ENCODE data around the gene LAMP5.

LAMP5 gene

GRCh38 chr20:9515741-9516233, 1.4 kb downstream of the LAMP5 start:
- peak overlapping the region; percentile 63 for H3K4me3 ChIP-seq (ENCODE audit: low read length)
- no peaks in the 10 kb centered on the region for H3K9me3 ChIP-seq (ENCODE audit: control insufficient read depth, low read depth, low read length)
- peaks cover 46% of the 10 kb centered on the region for H3K4me1 ChIP-seq (ENCODE audit: control insufficient read depth, low read depth, low read length)
- peaks cover 97% of the 10 kb centered on the region for H3K27me3 ChIP-seq (ENCODE audit: control insufficient read depth, insufficient read depth, low read length)
- no peak overlapping the region for H3K27ac ChIP-seq (ENCODE audit: low read length)
- H3K9ac ChIP-seq (ENCODE audit: low read length), result no peak overlapping the region
- no peaks in the 10 kb centered on the region for H3K36me3 ChIP-seq (ENCODE audit: control insufficient read depth, low read depth, low read length)

GRCh38 chr20:9516234-9516871, 2.0 kb downstream of the LAMP5 start:
- Histone ChIP-seq H3K4me3 (ENCODE audit: low read length) (peak overlapping the region; percentile 63), H3K27ac (ENCODE audit: low read length) (no peak overlapping the region), H3K27me3 (ENCODE audit: control insufficient read depth, insufficient read depth, low read length) (peaks cover 95% of the 10 kb centered on the region), H3K36me3 (ENCODE audit: control insufficient read depth, low read depth, low read length) (no peaks in the 10 kb centered on the region), H3K4me1 (ENCODE audit: control insufficient read depth, low read depth, low read length) (peaks cover 51% of the 10 kb centered on the region), H3K9me3 (ENCODE audit: control insufficient read depth, low read depth, low read length) (no peaks in the 10 kb centered on the region), H3K9ac (ENCODE audit: low read length) (no peak overlapping the region)

- Histone ChIP-seq H3K9ac (ENCODE audit: low read length) (no peak overlapping the region), H3K27ac (ENCODE audit: low read length) (no peak overlapping the region), H3K9me3 (ENCODE audit: control insufficient read depth, low read depth, low read length) (no peaks in the 10 kb centered on the region), H3K36me3 (ENCODE audit: control insufficient read depth, low read depth, low read length) (no peaks in the 10 kb centered on the region), H3K27me3 (ENCODE audit: control insufficient read depth, insufficient read depth, low read length) (peaks cover 83% of the 10 kb centered on the region), H3K4me1 (ENCODE audit: control insufficient read depth, low read depth, low read length) (peaks cover 51% of the 10 kb centered on the region), H3K4me3 (ENCODE audit: low read length) (no peak overlapping the region)
Observed at GRCh38 chr20:9517297-9518162, 3.1 kb downstream of the LAMP5 start.

- H3K27ac ChIP-seq (ENCODE audit: low read length), result no peak overlapping the region
- peak overlapping the region; percentile 23 for H3K4me3 ChIP-seq (ENCODE audit: low read length)
- no peak overlapping the region for H3K9ac ChIP-seq (ENCODE audit: low read length)
- H3K4me1 ChIP-seq (ENCODE audit: control insufficient read depth, low read depth, low read length), result peaks cover 51% of the 10 kb centered on the region
- no peaks in the 10 kb centered on the region for H3K9me3 ChIP-seq (ENCODE audit: control insufficient read depth, low read depth, low read length)
- H3K27me3 ChIP-seq (ENCODE audit: control insufficient read depth, insufficient read depth, low read length), result peaks cover 72% of the 10 kb centered on the region
- H3K36me3 ChIP-seq (ENCODE audit: control insufficient read depth, low read depth, low read length), result no peaks in the 10 kb centered on the region
Observed at GRCh38 chr20:9518576-9519175, 4.3 kb downstream of the LAMP5 start.

- peaks cover 58% of the 10 kb centered on the region for H3K27me3 ChIP-seq (ENCODE audit: control insufficient read depth, insufficient read depth, low read length)
- no peak overlapping the region for H3K4me3 ChIP-seq (ENCODE audit: low read length)
- H3K36me3 ChIP-seq (ENCODE audit: control insufficient read depth, low read depth, low read length), result no peaks in the 10 kb centered on the region
- H3K9me3 ChIP-seq (ENCODE audit: control insufficient read depth, low read depth, low read length), result no peaks in the 10 kb centered on the region
- no peak overlapping the region for H3K9ac ChIP-seq (ENCODE audit: low read length)
- peaks cover 49% of the 10 kb centered on the region for H3K4me1 ChIP-seq (ENCODE audit: control insufficient read depth, low read depth, low read length)
- no peak overlapping the region for H3K27ac ChIP-seq (ENCODE audit: low read length)
Observed at GRCh38 chr20:9520086-9520485, 5.7 kb downstream of the LAMP5 start.

GRCh38 chr20:9523636-9524035, 9.2 kb downstream of the LAMP5 start:
- H3K9me3 ChIP-seq (ENCODE audit: control insufficient read depth, low read depth, low read length), result no peaks in the 10 kb centered on the region
- no peak overlapping the region for H3K9ac ChIP-seq (ENCODE audit: low read length)
- peaks cover 22% of the 10 kb centered on the region for H3K27me3 ChIP-seq (ENCODE audit: control insufficient read depth, insufficient read depth, low read length)
- peaks cover 25% of the 10 kb centered on the region for H3K4me1 ChIP-seq (ENCODE audit: control insufficient read depth, low read depth, low read length)
- H3K27ac ChIP-seq (ENCODE audit: low read length), result no peak overlapping the region
- no peak overlapping the region for H3K4me3 ChIP-seq (ENCODE audit: low read length)
- no peaks in the 10 kb centered on the region for H3K36me3 ChIP-seq (ENCODE audit: control insufficient read depth, low read depth, low read length)

- H3K27ac ChIP-seq (ENCODE audit: low read length), result no peak overlapping the region
- no peaks in the 10 kb centered on the region for H3K27me3 ChIP-seq (ENCODE audit: control insufficient read depth, insufficient read depth, low read length)
- no peak overlapping the region for H3K9ac ChIP-seq (ENCODE audit: low read length)
Observed at GRCh38 chr20:9531581-9531980, 17.2 kb downstream of the LAMP5 start.

GRCh38 chr20:9532069-9532838, 17.9 kb downstream of the LAMP5 start:
- H3K4me1 ChIP-seq (ENCODE audit: control insufficient read depth, low read depth, low read length), result peaks cover 16% of the 10 kb centered on the region
- H3K36me3 ChIP-seq (ENCODE audit: control insufficient read depth, low read depth, low read length), result no peaks in the 10 kb centered on the region
- H3K9ac ChIP-seq (ENCODE audit: low read length), result no peak overlapping the region
- H3K4me3 ChIP-seq (ENCODE audit: low read length), result no peak overlapping the region
- no peaks in the 10 kb centered on the region for H3K9me3 ChIP-seq (ENCODE audit: control insufficient read depth, low read depth, low read length)
- H3K27me3 ChIP-seq (ENCODE audit: control insufficient read depth, insufficient read depth, low read length), result no peaks in the 10 kb centered on the region
- H3K27ac ChIP-seq (ENCODE audit: low read length), result no peak overlapping the region

More at GRCh38 chr20:9531581-9531980, 17.2 kb downstream of the LAMP5 start:
- Histone ChIP-seq H3K4me1 (ENCODE audit: control insufficient read depth, low read depth, low read length) (peaks cover 16% of the 10 kb centered on the region), H3K4me3 (ENCODE audit: low read length) (no peak overlapping the region), H3K36me3 (ENCODE audit: control insufficient read depth, low read depth, low read length) (no peaks in the 10 kb centered on the region), H3K9me3 (ENCODE audit: control insufficient read depth, low read depth, low read length) (no peaks in the 10 kb centered on the region)

GRCh38 chr20:9534025-9534424, 19.6 kb downstream of the LAMP5 start:
- Histone ChIP-seq H3K9ac (ENCODE audit: low read length) (no peak overlapping the region), H3K4me1 (ENCODE audit: control insufficient read depth, low read depth, low read length) (peaks cover 16% of the 10 kb centered on the region), H3K36me3 (ENCODE audit: control insufficient read depth, low read depth, low read length) (no peaks in the 10 kb centered on the region), H3K27ac (ENCODE audit: low read length) (no peak overlapping the region), H3K9me3 (ENCODE audit: control insufficient read depth, low read depth, low read length) (no peaks in the 10 kb centered on the region), H3K27me3 (ENCODE audit: control insufficient read depth, insufficient read depth, low read length) (no peaks in the 10 kb centered on the region), H3K4me3 (ENCODE audit: low read length) (no peak overlapping the region)

GRCh38 chr20:9535449-9535848, 21.1 kb downstream of the LAMP5 start:
- H3K4me3 ChIP-seq (ENCODE audit: low read length), result no peak overlapping the region
- H3K27me3 ChIP-seq (ENCODE audit: control insufficient read depth, insufficient read depth, low read length), result no peaks in the 10 kb centered on the region
- peaks cover 16% of the 10 kb centered on the region for H3K4me1 ChIP-seq (ENCODE audit: control insufficient read depth, low read depth, low read length)
- H3K27ac ChIP-seq (ENCODE audit: low read length), result no peak overlapping the region
- H3K9ac ChIP-seq (ENCODE audit: low read length), result no peak overlapping the region
- no peaks in the 10 kb centered on the region for H3K36me3 ChIP-seq (ENCODE audit: control insufficient read depth, low read depth, low read length)
- H3K9me3 ChIP-seq (ENCODE audit: control insufficient read depth, low read depth, low read length), result no peaks in the 10 kb centered on the region

- Histone ChIP-seq H3K27me3 (ENCODE audit: control insufficient read depth, insufficient read depth, low read length) (no peaks in the 10 kb centered on the region), H3K27ac (ENCODE audit: low read length) (no peak overlapping the region)
Observed at GRCh38 chr20:9543214-9543613, 28.8 kb downstream of the LAMP5 start.

More at GRCh38 chr20:9543214-9543613, 28.8 kb downstream of the LAMP5 start:
- H3K4me3 ChIP-seq (ENCODE audit: low read length), result no peak overlapping the region
- H3K4me1 ChIP-seq (ENCODE audit: control insufficient read depth, low read depth, low read length), result no peaks in the 10 kb centered on the region
- no peaks in the 10 kb centered on the region for H3K36me3 ChIP-seq (ENCODE audit: control insufficient read depth, low read depth, low read length)
- no peaks in the 10 kb centered on the region for H3K9me3 ChIP-seq (ENCODE audit: control insufficient read depth, low read depth, low read length)
- H3K9ac ChIP-seq (ENCODE audit: low read length), result no peak overlapping the region

Measured in iPS-18a (cell line).